Sigmoid colon (tissue), 7 donors: Measurements from ENCODE around the gene PRAMEF17. TPM values are rescaled to one million over a fixed set of nuclear protein-coding genes. Genes with fewer than 3 reads are reported as not detected.
"Not testable (repeated sequence)": the region's sequence is repeated elsewhere in the genome, so short reads cannot be mapped to it uniquely, and the experiment has no call there.

Experiments used
- DNase-seq: peaks from one replicate; pipeline ENCODE4 v3.0.0-alpha.2; 2019
- H3K27ac ChIP-seq, 4 donors: fragments of 200-600 bp; sonication (generic); one replicate each; pipeline ENCODE4 v1.5.1; 2016 to 2019; ENCODE audit warnings: mild to moderate bottlenecking in 1 of 4
- H3K27me3 ChIP-seq, 3 donors: fragments of 200-600 bp; sonication (generic); one replicate each; pipeline ENCODE4 v1.5.1; 2019; ENCODE audit warnings: mild to moderate bottlenecking in 1 of 3
- H3K36me3 ChIP-seq, 4 donors: fragments of 200-600 bp; sonication (generic); one replicate each; pipeline ENCODE4 v1.5.1; 2016 to 2019
- H3K4me1 ChIP-seq, 4 donors: fragments of 200-600 bp; sonication (generic); one replicate each; pipeline ENCODE4 v1.5.1; 2017 to 2019
- H3K4me3 ChIP-seq, 4 donors: fragments of 200-600 bp; sonication (generic); one replicate each; pipeline ENCODE4 v1.5.1; 2017 to 2019; ENCODE audit warnings: mild to moderate bottlenecking in 2 of 4, moderate library complexity in 1 of 4
- H3K9me3 ChIP-seq, 4 donors: fragments of 200-600 bp in 3 of 4; sonication (generic) in 3 of 4; one replicate each; pipeline versions ENCODE4 v1.5.1 to v1.6.1; 2013 to 2019
- CTCF ChIP-seq, 4 experiments: fragments of 450-650 bp in 3 of 4; fragments of 200-600 bp in 1 of 4; IDR thresholded peaks; one replicate each; pipeline ENCODE4 v1.5.1; 2016 to 2019; ENCODE audit warnings: antibody characterized with exemption in 4 of 4, mild to moderate bottlenecking in 3 of 4, moderate library complexity in 2 of 4
- EP300 ChIP-seq, 4 donors: sonication (generic); formaldehyde crosslinking; IDR thresholded peaks; one replicate each; pipeline ENCODE4 v1.6.1; 2017; ENCODE audit warnings: antibody characterized with exemption in 4 of 4
- POLR2A ChIP-seq, 2 donors: fragments of 450-650 bp; IDR thresholded peaks; one replicate each; pipeline ENCODE4 v1.6.1; 2016; ENCODE audit warnings: antibody characterized with exemption in 2 of 2, mild to moderate bottlenecking in 2 of 2, moderate library complexity in 2 of 2
- POLR2AphosphoS5 ChIP-seq, 4 donors: sonication (generic); formaldehyde crosslinking; IDR thresholded peaks; one replicate each; pipeline ENCODE4 v1.6.1; 2017; ENCODE audit warnings: antibody characterized with exemption in 4 of 4
- WGBS, 2 donors: extraction: QIAGEN DNeasy Blood & Tissue Kit; methylation state at CpG; one replicate each; pipeline ENCODE4 v1.1.7; 2013; 5-methylcytosine and 5-hydroxymethylcytosine counted together
- intact Hi-C: fragments of 100-400 bp; cut with DNase I; formaldehyde crosslinking; loops from one replicate; pipeline ENCODE4 v1.15.1; 2023
- polyA plus RNA-seq, 3 donors: library from polyadenylated mRNA; stranded (reverse); fragments of 200-250 nt; gene quantifications; one replicate each; pipeline ENCODE4 v1.2.3, GENCODE V29; 2013
- total RNA-seq, 4 donors: library from RNA; depleted of rRNA; stranded (reverse); fragments of >200 nt; gene quantifications; one replicate each; pipeline ENCODE4 v1.1.0, GENCODE V29; 2016
- donor health status: healthy with polysubstance abuse.
- donor health status: Bipolar disorder and iron deficiency.
- donor health status: healthy.

PRAMEF17 gene
- total and polyA plus RNA-seq, 7 donors, result not detected

GRCh38 chr1:13435458-13435857, 46.0 kb downstream of the PRAMEF17 start:
- Histone ChIP-seq H3K36me3 (no peaks in the 10 kb centered on the region), H3K27me3 (no peaks in the 10 kb centered on the region), H3K4me3 (no peak overlapping the region), H3K27ac (no peak overlapping the region), H3K4me1 (no peaks in the 10 kb centered on the region), H3K9me3 (no peaks in the 10 kb centered on the region)
- TF ChIP-seq CTCF (IDR thresholded peaks at IDR 0.05) (no peak), POLR2AphosphoS5 (IDR thresholded peaks at IDR 0.05) (no peak), EP300 (IDR thresholded peaks at IDR 0.05) (no peak), POLR2A (IDR thresholded peaks at IDR 0.05) (no peak)
- WGBS, 2 donors, result 20 to 58% methylated on average over 3 of the region's 3 CpGs
- DNase-seq, result no peak
- intact Hi-C loops, result no loop called here

GRCh38 chr1:13439104-13439783, 49.8 kb downstream of the PRAMEF17 start:
- H3K4me1 ChIP-seq, result peaks cover 0 to 14% (median 0%) of the 10 kb centered on the region in 4 donors
- H3K27ac ChIP-seq, DNase-seq, H3K27me3 ChIP-seq, intact Hi-C loops, H3K9me3 ChIP-seq, H3K4me3 ChIP-seq, H3K36me3 ChIP-seq: not testable (repeated sequence)
- 89 to 95% methylated on average over 49 of the region's 49 CpGs for WGBS, 2 donors

Other genes with a start within 250 kb of the PRAMEF17 start
- not detected for gene PRAMEF26, start 233.6 kb upstream of the PRAMEF17 start, total RNA-seq
- not detected for gene PRAMEF26, start 233.6 kb upstream of the PRAMEF17 start, polyA plus RNA-seq
- gene HNRNPCL4, start 224.0 kb upstream of the PRAMEF17 start, total RNA-seq, result not detected
- gene HNRNPCL4, start 224.0 kb upstream of the PRAMEF17 start, polyA plus RNA-seq, result not detected
- not detected for gene PRAMEF9, start 217.8 kb upstream of the PRAMEF17 start, total RNA-seq
- not detected for gene PRAMEF9, start 217.8 kb upstream of the PRAMEF17 start, polyA plus RNA-seq
- gene PRAMEF13, start 188.2 kb upstream of the PRAMEF17 start, total RNA-seq, result not detected
- not detected for gene PRAMEF13, start 188.2 kb upstream of the PRAMEF17 start, polyA plus RNA-seq
- gene PRAMEF18, start 163.5 kb upstream of the PRAMEF17 start, total RNA-seq, result not detected
- not detected for gene PRAMEF18, start 163.5 kb upstream of the PRAMEF17 start, polyA plus RNA-seq
- gene PRAMEF5, start 135.4 kb upstream of the PRAMEF17 start, total RNA-seq, result not detected
- not detected for gene PRAMEF5, start 135.4 kb upstream of the PRAMEF17 start, polyA plus RNA-seq
- gene PRAMEF8, start 104.5 kb upstream of the PRAMEF17 start, total RNA-seq, result not detected
- gene PRAMEF8, start 104.5 kb upstream of the PRAMEF17 start, polyA plus RNA-seq, result not detected
- gene PRAMEF33, start 86.1 kb upstream of the PRAMEF17 start, total RNA-seq, result not detected
- gene PRAMEF33, start 86.1 kb upstream of the PRAMEF17 start, polyA plus RNA-seq, result not detected
- gene PRAMEF15, start 74.1 kb upstream of the PRAMEF17 start, total RNA-seq, result not detected
- gene PRAMEF15, start 74.1 kb upstream of the PRAMEF17 start, polyA plus RNA-seq, result not detected
- gene PRAMEF14, start 42.5 kb upstream of the PRAMEF17 start, total RNA-seq, result not detected
- gene PRAMEF14, start 42.5 kb upstream of the PRAMEF17 start, polyA plus RNA-seq, result not detected
- gene PRAMEF19, start 17.7 kb upstream of the PRAMEF17 start, total RNA-seq, result not detected
- gene PRAMEF19, start 17.7 kb upstream of the PRAMEF17 start, polyA plus RNA-seq, result not detected
- not detected for gene PRAMEF20, start 20.8 kb downstream of the PRAMEF17 start, total RNA-seq
- gene PRAMEF20, start 20.8 kb downstream of the PRAMEF17 start, polyA plus RNA-seq, result not detected
- not detected for gene LRRC38, start 124.4 kb downstream of the PRAMEF17 start, total RNA-seq
- gene LRRC38, start 124.4 kb downstream of the PRAMEF17 start, polyA plus RNA-seq, result not detected
- gene PDPN, start 194.2 kb downstream of the PRAMEF17 start, total RNA-seq, result 10 to 100 TPM in 3 of 4 donors, 1 to 10 TPM in 1; 5.6 to 14.7 (median 13.5) TPM
- 1 to 10 TPM; 2.1 to 9.9 (median 7.8) TPM for gene PDPN, start 194.2 kb downstream of the PRAMEF17 start, polyA plus RNA-seq